Activated naive CD4-positive, alpha-beta T cell treated with anti-CD3 and anti-CD28 coated beads, Interleukin-2, amount 50 U/mL, for 72 hours (primary cell): ENCODE measurements around the gene MCC. TPM values are rescaled to one million over a fixed set of nuclear protein-coding genes. Genes with fewer than 3 reads are reported as not detected.
"Not testable (repeated sequence)": the region's sequence is repeated elsewhere in the genome, so short reads cannot be mapped to it uniquely, and the experiment has no call there.

Experiments used
- ATAC-seq, 2 donors: fragments of 150-1000 bp; cut with Tn5 transposase; 2 replicates each; pipeline ENCODE4 v1.10.0; 2021; ENCODE audit warnings: mild to moderate bottlenecking in 2 of 2, moderate library complexity in 2 of 2
- DNase-seq, 2 donors: peaks; one replicate each; pipeline ENCODE4 v3.0.0; 2021 to 2022; ENCODE audit warnings: low spot score in 2 of 2
- H3K27ac Mint-ChIP-seq, 2 donors: one replicate each; pipeline ENCODE4 v1.8.0; 2022; ENCODE audit warnings: mild to moderate bottlenecking in 2 of 2, mixed read lengths in 2 of 2
- H3K36me3 Mint-ChIP-seq, 2 donors: one replicate each; pipeline ENCODE4 v1.8.0; 2022; ENCODE audit warnings: mixed read lengths in 2 of 2
- H3K9me3 Mint-ChIP-seq, 2 donors: one replicate each; pipeline ENCODE4 v1.8.0; 2022; ENCODE audit warnings: mixed read lengths in 2 of 2
- total RNA-seq, 2 donors: library from RNA; stranded (reverse); gene quantifications; one replicate each; pipeline ENCODE4 v1.2.3, GENCODE V29; 2022

The MCC gene
- total RNA-seq, 2 donors from 2014 or later, result 0.89 to 3.3 TPM

DNA sequence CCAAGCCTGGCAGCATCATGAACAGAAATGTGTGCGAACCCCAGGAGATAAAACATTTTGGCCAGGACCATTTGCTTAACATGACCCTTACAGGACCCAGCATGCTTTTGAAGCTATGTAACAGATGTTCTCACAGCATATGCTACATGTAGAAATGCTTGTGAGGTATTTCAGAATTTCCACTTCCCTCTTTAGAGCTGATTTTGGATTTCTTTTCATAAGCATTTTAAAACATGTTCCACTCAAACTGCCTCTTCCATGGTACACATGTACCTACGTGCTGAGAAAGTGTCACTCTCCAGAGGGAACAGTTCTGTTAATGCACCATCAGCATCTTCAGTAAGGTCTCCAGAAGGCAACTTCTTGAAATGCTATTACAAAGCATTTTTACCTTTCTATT, 37.8 kb downstream of the MCC start:
- Mint-ChIP-seq H3K9me3 (no peaks in the 10 kb centered on the region), H3K27ac (no peak overlapping the region), H3K36me3 (no peaks in the 10 kb centered on the region)
- ATAC-seq (no peak), DNase-seq (no peak)

DNA sequence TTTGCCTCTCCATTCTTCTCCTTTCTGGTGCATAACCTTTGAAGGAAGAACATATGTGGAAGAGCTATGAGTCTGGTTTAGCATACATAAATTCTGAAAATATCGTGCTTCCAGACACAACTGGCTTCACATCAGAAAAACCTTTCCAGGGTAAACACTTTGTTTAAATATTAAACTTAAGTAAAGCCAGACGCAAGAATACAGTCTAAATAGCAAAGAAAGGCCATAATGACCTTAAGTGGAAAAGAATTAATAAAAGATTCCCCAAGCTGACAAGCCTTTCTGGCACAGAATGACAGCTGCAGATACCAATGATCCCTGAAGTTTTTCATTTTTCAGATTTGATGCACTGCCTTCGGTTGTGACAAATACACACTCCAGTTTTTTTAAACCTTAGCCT, 40.0 kb downstream of the MCC start:
- Mint-ChIP-seq H3K27ac (no peak overlapping the region), H3K36me3 (no peaks in the 10 kb centered on the region), H3K9me3 (no peaks in the 10 kb centered on the region)
- DNase-seq (no peak), ATAC-seq (no peak)

DNA sequence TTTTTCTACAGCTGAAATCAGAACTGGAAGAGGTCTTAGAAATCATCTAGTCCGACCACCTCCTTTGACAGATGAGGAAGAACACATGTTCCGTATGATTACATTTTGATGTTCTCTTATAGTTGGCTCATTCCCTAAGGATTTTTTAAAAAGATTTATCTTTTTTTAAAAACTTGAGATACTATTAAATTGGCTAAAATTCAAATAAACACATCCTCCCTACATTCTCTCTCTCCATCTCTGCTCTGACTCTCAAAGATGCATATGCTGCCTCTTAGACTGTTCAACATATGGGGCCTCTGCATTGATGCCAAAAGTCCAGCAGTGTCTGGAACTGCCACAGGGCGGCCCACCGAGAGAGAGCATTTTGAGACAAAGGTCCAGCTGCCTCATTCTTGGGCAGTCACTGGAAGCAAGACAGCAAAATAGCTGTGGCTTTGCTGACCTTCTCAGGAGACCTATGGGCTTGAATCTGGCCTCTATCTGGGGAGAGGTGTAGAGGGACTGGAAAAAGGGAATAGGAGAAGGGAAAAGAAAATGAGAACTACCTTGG, 40.7 kb downstream of the MCC start:
- Mint-ChIP-seq H3K36me3 (no peaks in the 10 kb centered on the region), H3K9me3 (no peaks in the 10 kb centered on the region), H3K27ac (no peak overlapping the region)
- no peak for DNase-seq
- ATAC-seq, result no peak

DNA sequence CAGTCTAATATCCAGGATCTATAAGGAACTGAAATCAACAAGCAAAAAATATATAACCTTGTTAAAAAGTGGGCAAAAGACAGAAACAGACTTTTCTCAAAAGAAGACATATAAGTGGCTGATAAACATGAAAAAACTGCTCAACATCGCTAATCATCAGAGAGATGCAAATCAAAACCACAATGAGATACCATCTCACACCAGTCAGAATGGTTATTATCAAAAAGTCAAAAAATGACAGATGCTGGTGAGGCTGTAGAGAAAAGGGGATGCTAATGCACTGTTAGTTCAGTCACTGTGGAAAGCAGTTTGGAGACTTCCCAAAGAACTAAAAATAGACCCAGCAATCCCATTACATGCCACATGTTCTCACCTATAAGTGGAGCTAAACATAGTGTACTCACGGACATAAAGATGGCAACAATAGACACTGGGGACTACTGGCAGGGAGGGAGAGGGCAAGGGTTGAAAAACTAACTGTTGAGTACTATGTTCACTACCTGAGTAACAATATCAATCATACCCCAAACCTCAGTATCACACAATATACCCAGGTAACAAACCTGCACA, 41.8 kb downstream of the MCC start:
- H3K9me3 Mint-ChIP-seq, result no peaks in the 10 kb centered on the region
- H3K27ac Mint-ChIP-seq, result no peak overlapping the region
- ATAC-seq, result no peak
- H3K36me3 Mint-ChIP-seq, result no peaks in the 10 kb centered on the region
- DNase-seq, result no peak

DNA sequence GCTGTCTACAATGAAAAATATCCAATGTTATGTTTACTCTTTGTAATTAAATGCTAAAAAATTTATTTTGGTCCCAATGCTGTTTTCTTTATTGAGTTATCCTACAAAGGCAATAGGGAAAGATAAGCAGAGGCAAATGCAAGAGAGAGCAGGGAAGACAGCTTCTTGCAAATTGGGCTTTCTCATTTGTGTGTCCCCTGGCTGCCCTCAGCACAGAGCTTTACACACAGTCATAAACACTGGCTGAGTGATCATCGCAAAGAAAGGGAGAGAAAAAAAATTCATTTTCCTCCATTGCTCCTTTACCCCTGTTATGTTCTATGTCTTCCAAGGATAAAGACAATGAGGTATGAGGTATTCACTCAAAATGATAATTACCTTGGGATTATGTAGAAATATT, 51.1 kb downstream of the MCC start:
- DNase-seq (no peak), ATAC-seq (no peak)
- Mint-ChIP-seq H3K36me3 (no peaks in the 10 kb centered on the region), H3K27ac (peak overlapping the region in 1 of 2 donors; percentile 44), H3K9me3 (no peaks in the 10 kb centered on the region)

DNA sequence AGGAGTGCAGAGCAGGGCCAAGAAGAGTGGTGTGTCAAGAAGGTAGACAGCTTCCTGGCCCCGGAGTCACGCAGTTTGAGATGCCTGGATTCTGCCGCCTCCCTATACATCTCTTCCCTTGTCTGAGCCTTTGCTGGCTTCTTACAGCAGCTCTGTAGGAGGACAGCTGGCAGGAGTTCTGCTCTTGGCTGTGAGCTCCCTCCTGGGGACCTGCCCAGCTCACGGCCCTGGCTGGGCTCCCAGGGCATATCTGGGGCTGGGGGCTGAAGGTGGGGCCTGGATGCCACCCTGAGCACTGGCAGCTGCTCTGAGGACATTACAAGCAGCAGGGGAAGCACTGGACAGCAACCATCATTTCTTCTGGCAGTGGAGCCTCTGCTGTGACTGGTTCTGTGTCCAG, 52.7 kb downstream of the MCC start:
- no peaks in the 10 kb centered on the region for H3K9me3 Mint-ChIP-seq
- ATAC-seq (no peak), DNase-seq (no peak)
- no peak overlapping the region for H3K27ac Mint-ChIP-seq
- H3K36me3 Mint-ChIP-seq, result no peaks in the 10 kb centered on the region

DNA sequence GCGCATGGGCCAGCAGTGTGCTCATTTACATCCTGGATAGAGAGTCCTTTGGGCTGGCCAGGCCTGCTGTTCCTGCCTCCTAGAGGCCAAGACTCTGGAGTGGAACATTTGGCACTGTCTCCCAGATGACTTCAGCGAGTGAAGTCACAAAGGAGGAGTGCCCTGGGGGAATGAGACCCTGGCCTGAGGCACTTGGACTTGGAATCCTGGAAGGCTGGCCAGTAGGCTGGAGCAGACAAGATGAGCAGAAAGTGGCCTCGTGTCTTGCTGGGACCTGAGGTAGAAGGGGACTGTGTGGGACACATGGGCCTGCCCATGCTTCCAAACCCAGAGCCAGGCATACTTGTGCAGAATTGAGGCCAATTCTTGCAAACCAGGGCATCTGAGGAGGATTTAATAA, 53.4 kb downstream of the MCC start, which contains the start of gene TSSK1B:
TSS of gene TSSK1B (minus strand) at position 101 of the 400 bp plus-strand sequence. CDS start 150 bp downstream, outside the sequence.
- H3K36me3 Mint-ChIP-seq, result no peaks in the 10 kb centered on the region
- DNase-seq, result no peak
- ATAC-seq, result no peak
- H3K9me3 Mint-ChIP-seq, result no peaks in the 10 kb centered on the region
- peak within 1 kb of the TSS in 1 of 2 donors; percentile 69 for H3K27ac Mint-ChIP-seq

DNA sequence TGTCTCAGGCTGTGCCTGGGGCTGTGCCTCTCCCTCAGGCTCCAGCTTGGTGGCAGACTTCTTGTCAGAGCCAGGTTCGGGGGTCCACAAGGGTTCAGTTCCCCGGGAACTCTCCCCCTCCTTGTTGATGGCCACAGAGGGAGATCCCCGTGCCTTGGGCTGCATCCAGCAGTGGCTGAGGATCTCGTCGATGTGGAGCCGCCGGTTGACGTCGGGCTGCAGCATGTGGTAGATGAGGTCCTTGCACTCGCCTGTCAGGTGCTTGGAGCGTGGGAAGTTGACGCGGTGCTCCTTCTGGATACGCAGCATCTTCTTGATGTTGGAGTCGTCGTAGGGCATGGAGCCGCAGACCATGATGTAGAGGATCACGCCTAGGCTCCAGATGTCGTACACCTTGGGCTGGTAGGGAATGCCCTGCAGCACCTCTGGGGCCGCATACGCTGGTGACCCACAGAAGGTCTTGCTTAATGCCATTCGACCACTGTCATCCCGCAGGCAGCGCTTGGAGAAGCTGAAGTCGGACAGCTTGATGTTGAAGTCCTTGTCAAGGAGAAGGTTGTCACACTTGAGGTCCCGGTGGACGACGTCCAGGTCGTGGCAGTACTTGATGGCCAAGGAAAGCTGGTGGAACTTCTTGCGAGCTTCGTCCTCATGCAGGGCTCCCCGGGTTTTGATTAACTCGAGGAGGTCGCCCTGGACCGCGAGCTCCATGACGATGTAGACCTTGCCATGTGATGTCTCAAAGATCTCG, 54.2 kb downstream of the MCC start:
- H3K9me3 Mint-ChIP-seq, result no peaks in the 10 kb centered on the region
- DNase-seq (no peak), ATAC-seq (no peak)
- no peak overlapping the region for H3K27ac Mint-ChIP-seq
- H3K36me3 Mint-ChIP-seq, result no peaks in the 10 kb centered on the region

DNA sequence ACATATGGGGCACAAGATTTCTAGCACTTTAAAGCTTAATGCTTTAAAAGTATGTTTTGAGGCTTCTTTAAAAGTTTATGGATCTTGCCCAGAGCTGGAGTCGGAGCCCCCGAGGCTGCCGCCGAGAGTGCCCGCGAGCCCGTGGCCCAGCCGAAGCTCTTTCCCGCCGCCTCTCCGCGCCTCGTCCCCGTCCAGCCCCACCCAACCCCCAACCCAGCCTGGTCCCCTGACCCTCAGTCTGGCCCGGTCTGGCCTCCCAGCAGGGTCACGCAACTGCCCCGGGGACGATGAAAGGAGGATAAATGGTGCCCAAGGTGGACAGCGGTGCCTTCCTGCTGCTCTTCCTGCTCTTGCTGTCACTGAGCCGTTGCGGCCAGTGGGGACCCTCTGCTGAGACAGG, 55.2 kb downstream of the MCC start:
- DNase-seq (no peak), ATAC-seq (no peak)
- Mint-ChIP-seq H3K27ac (no peak overlapping the region), H3K36me3 (no peaks in the 10 kb centered on the region), H3K9me3 (no peaks in the 10 kb centered on the region)

DNA sequence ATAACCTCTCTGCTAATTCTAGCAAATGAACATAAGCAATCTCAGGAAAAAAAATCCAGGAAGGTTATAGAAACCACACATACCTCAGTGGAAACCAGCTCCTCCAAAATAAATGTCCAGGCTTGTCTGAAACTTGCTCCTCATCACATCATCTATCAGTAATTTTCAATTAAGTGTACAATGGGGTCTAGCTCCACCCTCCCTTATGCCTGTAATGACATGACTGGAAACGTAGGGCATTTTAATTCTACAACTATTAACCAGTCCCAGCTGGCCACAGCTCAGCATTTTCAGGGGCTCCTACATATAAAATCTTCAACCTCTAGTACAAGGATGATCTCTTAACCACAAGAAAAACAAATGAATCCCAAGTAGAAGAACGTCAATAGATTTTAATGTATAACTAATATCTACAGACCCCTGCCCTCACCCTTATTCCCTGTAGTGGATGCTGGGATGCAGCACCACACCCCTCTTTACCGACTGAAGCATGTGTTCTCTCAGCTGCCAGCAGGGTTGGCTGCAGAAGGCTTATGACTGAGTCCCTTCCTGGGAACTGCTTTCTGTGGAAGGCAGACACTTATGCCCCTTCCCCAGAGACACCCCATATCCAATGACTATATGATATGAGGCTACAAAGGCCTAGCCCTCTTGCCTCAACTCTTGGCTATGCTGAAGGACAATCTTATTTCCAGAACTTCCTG, 60.2 kb downstream of the MCC start:
- Mint-ChIP-seq H3K27ac (no peak overlapping the region), H3K36me3 (no peaks in the 10 kb centered on the region), H3K9me3 (no peaks in the 10 kb centered on the region)
- DNase-seq, result no peak
- ATAC-seq, result no peak

DNA sequence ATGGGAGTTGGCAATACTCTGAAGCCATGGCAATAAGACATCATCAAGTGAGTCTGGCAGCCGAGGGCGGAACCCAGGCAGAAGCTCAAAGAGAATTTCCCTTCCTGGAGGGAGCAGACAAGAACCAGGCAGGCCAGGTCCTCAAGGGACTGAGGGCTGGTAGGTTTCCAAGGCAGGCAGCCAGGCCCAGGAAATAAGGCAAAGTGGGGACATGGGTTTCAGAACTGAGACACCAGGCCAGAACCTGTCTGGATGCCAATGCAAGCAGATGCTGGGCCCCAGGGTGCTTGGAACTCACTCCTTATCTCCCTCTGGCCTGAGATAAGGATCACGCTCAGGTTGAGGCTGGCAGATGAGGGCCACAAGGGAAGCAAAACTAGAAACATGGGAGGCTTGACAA, 62.3 kb downstream of the MCC start:
- no peaks in the 10 kb centered on the region for H3K36me3 Mint-ChIP-seq
- H3K27ac Mint-ChIP-seq, result no peak overlapping the region
- DNase-seq (no peak), ATAC-seq (no peak)
- H3K9me3 Mint-ChIP-seq, result no peaks in the 10 kb centered on the region

DNA sequence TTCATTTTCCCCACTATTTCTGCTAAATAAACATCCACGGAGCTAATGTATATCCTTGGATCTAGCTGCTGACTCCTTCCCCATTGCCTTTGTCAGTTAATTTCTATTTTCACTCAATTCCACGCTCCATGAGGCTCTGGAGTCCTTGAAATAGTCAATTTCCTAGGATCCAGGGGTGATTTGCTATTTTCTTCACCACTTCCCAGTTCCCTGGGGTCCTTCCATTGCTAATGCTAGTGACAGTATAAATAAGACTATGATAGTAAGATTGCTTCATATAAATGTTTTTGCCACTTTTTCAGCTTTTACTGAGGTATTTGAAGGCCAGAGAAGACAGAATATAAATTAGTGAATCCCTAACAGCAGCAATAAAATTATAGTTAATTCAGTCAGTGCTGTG, 66.6 kb downstream of the MCC start:
- Mint-ChIP-seq H3K27ac (no peak overlapping the region), H3K36me3 (no peaks in the 10 kb centered on the region)
- ATAC-seq, result no peak

DNA sequence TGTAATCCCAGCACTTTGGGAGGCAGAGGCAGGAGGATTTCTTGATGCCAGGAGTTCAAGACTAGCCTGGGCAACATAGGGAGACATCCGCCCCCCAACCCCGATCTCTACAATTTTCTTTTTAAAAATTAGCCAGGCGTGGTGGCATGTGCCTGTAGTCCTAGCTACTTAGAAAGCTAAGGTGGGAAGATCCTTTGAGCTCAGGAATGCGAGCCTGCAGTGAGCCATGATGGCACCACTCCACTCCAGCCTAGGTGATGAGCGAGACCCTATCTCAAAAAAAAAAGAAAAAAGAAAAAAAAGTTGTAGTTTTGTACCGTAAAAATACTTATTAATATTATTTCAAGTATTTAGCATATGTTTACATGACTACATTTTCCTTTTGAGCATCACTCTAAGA, 82.7 kb downstream of the MCC start:
- ATAC-seq (no peak), DNase-seq (no peak)
- no peaks in the 10 kb centered on the region for H3K36me3 Mint-ChIP-seq
- no peak overlapping the region for H3K27ac Mint-ChIP-seq
- H3K9me3 Mint-ChIP-seq, result no peaks in the 10 kb centered on the region

More for the DNA sequence above, 66.6 kb downstream of the MCC start:
- no peak for DNase-seq
- H3K9me3 Mint-ChIP-seq, result no peaks in the 10 kb centered on the region

DNA sequence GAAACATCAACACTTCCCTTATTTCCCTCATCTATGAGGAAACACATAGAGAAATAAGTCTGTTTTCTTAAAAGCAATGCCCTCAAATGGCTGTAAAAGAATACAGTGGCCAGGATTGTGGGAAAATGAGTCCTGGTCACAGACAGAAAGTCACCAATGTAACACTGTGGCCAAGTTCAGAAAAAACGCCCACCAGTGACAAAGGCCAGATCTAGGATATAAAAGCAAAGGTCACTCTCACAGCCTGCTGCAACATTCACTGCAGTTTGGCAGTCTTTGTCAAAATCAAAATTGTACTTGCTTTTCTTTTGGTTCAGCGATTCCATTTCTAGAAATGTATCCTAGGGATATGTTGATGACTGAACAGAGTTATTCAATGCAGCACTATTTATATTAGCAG, 84.0 kb downstream of the MCC start:
- no peak overlapping the region for H3K27ac Mint-ChIP-seq
- no peaks in the 10 kb centered on the region for H3K36me3 Mint-ChIP-seq
- ATAC-seq (no peak), DNase-seq (no peak)
- H3K9me3 Mint-ChIP-seq, result no peaks in the 10 kb centered on the region

DNA sequence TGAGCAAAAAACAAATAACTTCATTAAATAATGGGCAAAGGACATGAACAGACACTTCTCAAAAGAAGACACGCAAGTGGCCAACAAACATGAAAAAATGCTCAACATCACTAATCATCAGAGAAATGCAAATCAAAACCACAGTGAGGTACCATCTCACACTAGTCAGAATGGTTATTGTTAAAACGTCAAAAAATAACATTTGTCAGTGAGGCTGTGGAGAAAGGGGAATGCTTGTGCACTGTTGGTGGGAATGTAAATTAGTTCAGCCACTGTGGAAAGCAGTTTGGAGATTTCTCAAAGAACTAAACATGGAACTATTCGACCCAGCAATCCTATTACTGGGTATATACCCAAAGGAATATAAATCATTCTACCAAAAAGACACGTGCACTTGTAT, 90.3 kb downstream of the MCC start:
- not testable (repeated sequence) for ATAC-seq, H3K36me3 Mint-ChIP-seq, H3K27ac Mint-ChIP-seq, DNase-seq, H3K9me3 Mint-ChIP-seq

DNA sequence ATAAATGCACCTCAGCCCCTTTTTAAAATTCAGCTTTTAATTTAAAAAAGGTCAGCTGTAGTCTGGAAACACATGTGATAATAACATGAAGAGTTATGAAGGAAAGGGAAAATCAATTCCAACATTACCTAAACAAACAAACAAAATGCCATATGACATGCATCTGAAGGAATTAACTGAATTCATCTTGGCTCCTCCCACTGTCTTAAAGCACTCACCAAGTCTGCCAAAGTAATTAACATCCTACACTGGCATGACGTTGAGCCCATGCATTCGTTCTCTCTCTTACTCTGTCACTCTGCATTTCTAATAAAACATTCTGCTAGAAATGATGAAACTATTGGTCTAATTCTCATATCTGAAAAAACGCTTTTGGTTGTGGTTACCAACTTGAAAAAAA, 91.2 kb downstream of the MCC start:
- Mint-ChIP-seq H3K27ac (no peak overlapping the region), H3K36me3 (no peaks in the 10 kb centered on the region), H3K9me3 (no peaks in the 10 kb centered on the region)
- DNase-seq, result no peak
- no peak for ATAC-seq

DNA sequence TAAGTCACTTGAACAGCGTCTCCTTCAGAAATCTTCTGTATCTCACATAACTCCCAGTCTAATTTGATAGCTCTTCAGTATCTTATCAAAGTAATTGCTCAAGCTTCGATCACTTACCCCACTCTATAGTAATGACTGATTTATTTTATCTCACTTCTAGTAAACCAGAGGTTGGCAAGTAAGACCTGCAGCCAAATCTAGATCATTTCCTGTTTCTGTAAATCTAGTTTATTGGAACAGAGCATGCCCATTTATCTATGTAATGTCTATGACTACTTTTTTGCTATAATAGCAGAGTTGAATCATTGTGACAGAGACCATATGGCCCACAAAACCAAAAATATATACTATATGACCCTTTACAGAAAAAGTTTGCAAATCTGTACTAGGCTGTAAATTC, 93.6 kb downstream of the MCC start:
- Mint-ChIP-seq H3K36me3 (no peaks in the 10 kb centered on the region), H3K9me3 (no peaks in the 10 kb centered on the region), H3K27ac (no peak overlapping the region)
- DNase-seq (no peak), ATAC-seq (no peak)
